Erythroblast (primary cell): ENCODE data around the gene LCE2A.

ENCODE experiments used
- GATA1 ChIP-seq: IDR thresholded peaks from 2 replicates; pipeline ENCODE4 v1.6.1; 2011; ENCODE audit warnings: low read depth, mild to moderate bottlenecking, control low read depth, low read length, moderate library complexity
- POLR2A ChIP-seq: IDR thresholded peaks from 2 replicates; pipeline ENCODE4 v1.6.1; 2011; ENCODE audit warnings: mild to moderate bottlenecking, low read length

DNA sequence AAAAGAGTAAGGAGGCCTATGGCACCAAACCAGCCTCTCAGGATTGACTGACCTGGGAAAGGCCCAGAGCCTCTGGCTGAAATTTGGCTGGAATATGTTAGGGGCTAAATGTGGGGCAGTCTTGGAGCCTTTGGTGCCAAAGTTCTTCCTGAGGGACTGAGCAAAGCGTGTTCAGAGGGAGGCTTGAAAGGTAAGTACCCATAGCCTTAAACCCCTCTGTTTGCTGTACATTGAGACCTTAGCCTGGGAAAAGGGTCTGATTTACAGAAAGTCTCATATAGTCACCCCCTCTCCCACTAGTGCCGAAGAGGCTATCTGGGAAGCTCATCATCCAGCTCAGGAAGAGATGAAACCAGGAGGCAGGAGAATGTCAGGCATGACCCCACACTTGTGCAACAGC lies 9.7 kb downstream of the LCE2A start, which contains the start of gene LCE4A:
- TF ChIP-seq POLR2A (no peak), GATA1 (no peak)
